SK-N-MC (cell line): ENCODE data around the gene ATF3.

Experiments
- DNase-seq: peaks from one replicate; pipeline ENCODE4 v3.0.0-alpha.2; 2011; ENCODE audit warnings: low read depth, low spot score
- H3K27ac ChIP-seq: fragments of 200-600 bp; sonication (generic); 2 replicates; pipeline ENCODE4 v1.5.1; 2016; ENCODE audit warnings: mixed run types
- H3K36me3 ChIP-seq: fragments of 200-600 bp; sonication (generic); 2 replicates; pipeline ENCODE4 v1.6.1; 2017; ENCODE audit warnings: antibody characterized with exemption, low read length, mixed read lengths; ENCODE audit not compliant: insufficient read depth
- H3K4me3 ChIP-seq: fragments of 200-600 bp; sonication (generic); 2 replicates; pipeline ENCODE4 v1.5.1; 2016
- H3K9ac ChIP-seq: fragments of 200-600 bp; sonication (generic); 2 replicates; pipeline ENCODE4 v1.8.0; 2017; ENCODE audit warnings: mixed run types, mixed read lengths; ENCODE audit not compliant: insufficient read length
- H3K9me3 ChIP-seq: fragments of 200-600 bp; sonication (generic); 2 replicates; pipeline ENCODE4 v1.6.1; 2017; ENCODE audit warnings: low read depth, mild to moderate bottlenecking, antibody characterized with exemption, low read length, moderate library complexity, mixed read lengths
- EZH2 ChIP-seq: fragments of 200-600 bp; sonication (generic); IDR thresholded peaks from one replicate; pipeline ENCODE4 v1.6.1; 2017; ENCODE audit warnings: antibody characterized with exemption
- FOXP2 ChIP-seq: optimal IDR thresholded peaks from 2 replicates; pipeline ENCODE3; 2011; ENCODE audit warnings: mild to moderate bottlenecking, moderate library complexity; ENCODE audit not compliant: insufficient read depth; ENCODE audit errors: extremely low read length, control extremely low read depth
- POLR2AphosphoS5 ChIP-seq: IDR thresholded peaks from 2 replicates; pipeline ENCODE4 v1.6.1; 2012; ENCODE audit warnings: mild to moderate bottlenecking, low read depth, low read length, borderline replicate concordance

Gene ATF3

GRCh38 chr1:212644866-212645545 lies 36.4 kb downstream of the ATF3 start:
- H3K27ac ChIP-seq: no peak overlapping the region
- no peaks in the 10 kb centered on the region for H3K36me3 ChIP-seq
- no peak for DNase-seq
- TF ChIP-seq FOXP2 (no peak), POLR2AphosphoS5 (no peak), EZH2 (no peak)
- H3K4me3 ChIP-seq: no peak overlapping the region
- no peak overlapping the region for H3K9ac ChIP-seq
- no peaks in the 10 kb centered on the region for H3K9me3 ChIP-seq

GRCh38 chr1:212645546-212646543 lies 37.3 kb downstream of the ATF3 start:
- DNase-seq: no peak
- H3K36me3 ChIP-seq: no peaks in the 10 kb centered on the region

GRCh38 chr1:212646588-212646987 lies 38.0 kb downstream of the ATF3 start:
- Histone ChIP-seq H3K27ac (no peak overlapping the region), H3K9me3 (no peaks in the 10 kb centered on the region)
- no peak for DNase-seq

More at GRCh38 chr1:212645546-212646543, 37.3 kb downstream of the ATF3 start:
- Histone ChIP-seq H3K4me3 (no peak overlapping the region), H3K9me3 (no peaks in the 10 kb centered on the region), H3K9ac (no peak overlapping the region), H3K27ac (no peak overlapping the region)
- no peak for TF ChIP-seq EZH2
- TF ChIP-seq POLR2AphosphoS5: no peak
- no peak for TF ChIP-seq FOXP2

GRCh38 chr1:212647004-212647403 lies 38.4 kb downstream of the ATF3 start:
- Histone ChIP-seq H3K36me3 (no peaks in the 10 kb centered on the region), H3K27ac (no peak overlapping the region), H3K4me3 (no peak overlapping the region), H3K9ac (no peak overlapping the region), H3K9me3 (no peaks in the 10 kb centered on the region)
- no peak for TF ChIP-seq EZH2
- no peak for TF ChIP-seq POLR2AphosphoS5
- no peak for TF ChIP-seq FOXP2
- DNase-seq: no peak

More at GRCh38 chr1:212646588-212646987, 38.0 kb downstream of the ATF3 start:
- Histone ChIP-seq H3K9ac (no peak overlapping the region), H3K4me3 (no peak overlapping the region), H3K36me3 (no peaks in the 10 kb centered on the region)
- no peak for TF ChIP-seq POLR2AphosphoS5
- no peak for TF ChIP-seq EZH2
- no peak for TF ChIP-seq FOXP2

GRCh38 chr1:212648431-212648830 lies 39.9 kb downstream of the ATF3 start:
- H3K9me3 ChIP-seq: no peaks in the 10 kb centered on the region
- TF ChIP-seq EZH2 (no peak), POLR2AphosphoS5 (no peak), FOXP2 (no peak)
- H3K36me3 ChIP-seq: no peaks in the 10 kb centered on the region
- DNase-seq: no peak
- no peak overlapping the region for H3K27ac ChIP-seq
- H3K9ac ChIP-seq: no peak overlapping the region
- no peak overlapping the region for H3K4me3 ChIP-seq

- Histone ChIP-seq H3K4me3 (no peak overlapping the region), H3K9me3 (no peaks in the 10 kb centered on the region), H3K27ac (no peak overlapping the region), H3K36me3 (no peaks in the 10 kb centered on the region), H3K9ac (no peak overlapping the region)
- DNase-seq: no peak
- TF ChIP-seq FOXP2: no peak
- TF ChIP-seq EZH2: no peak
- TF ChIP-seq POLR2AphosphoS5: no peak
These were observed 40.5 kb downstream of the ATF3 start for GRCh38 chr1:212649020-212649419.

GRCh38 chr1:212650228-212650627 lies 41.7 kb downstream of the ATF3 start:
- Histone ChIP-seq H3K36me3 (no peaks in the 10 kb centered on the region), H3K9me3 (no peaks in the 10 kb centered on the region), H3K27ac (no peak overlapping the region), H3K4me3 (no peak overlapping the region), H3K9ac (no peak overlapping the region)
- no peak for DNase-seq
- TF ChIP-seq FOXP2 (no peak), EZH2 (no peak), POLR2AphosphoS5 (no peak)

GRCh38 chr1:212651521-212651920 lies 43.0 kb downstream of the ATF3 start:
- Histone ChIP-seq H3K9ac (no peak overlapping the region), H3K9me3 (no peaks in the 10 kb centered on the region), H3K4me3 (no peak overlapping the region), H3K36me3 (no peaks in the 10 kb centered on the region), H3K27ac (no peak overlapping the region)
- no peak for DNase-seq
- no peak for TF ChIP-seq EZH2
- no peak for TF ChIP-seq FOXP2
- TF ChIP-seq POLR2AphosphoS5: no peak
